ENCODE results near the gene PPP2CA.
"Not testable (repeated sequence)": the region's sequence is repeated elsewhere in the genome, so short reads cannot be mapped to it uniquely, and the experiment has no call there.

DNA sequence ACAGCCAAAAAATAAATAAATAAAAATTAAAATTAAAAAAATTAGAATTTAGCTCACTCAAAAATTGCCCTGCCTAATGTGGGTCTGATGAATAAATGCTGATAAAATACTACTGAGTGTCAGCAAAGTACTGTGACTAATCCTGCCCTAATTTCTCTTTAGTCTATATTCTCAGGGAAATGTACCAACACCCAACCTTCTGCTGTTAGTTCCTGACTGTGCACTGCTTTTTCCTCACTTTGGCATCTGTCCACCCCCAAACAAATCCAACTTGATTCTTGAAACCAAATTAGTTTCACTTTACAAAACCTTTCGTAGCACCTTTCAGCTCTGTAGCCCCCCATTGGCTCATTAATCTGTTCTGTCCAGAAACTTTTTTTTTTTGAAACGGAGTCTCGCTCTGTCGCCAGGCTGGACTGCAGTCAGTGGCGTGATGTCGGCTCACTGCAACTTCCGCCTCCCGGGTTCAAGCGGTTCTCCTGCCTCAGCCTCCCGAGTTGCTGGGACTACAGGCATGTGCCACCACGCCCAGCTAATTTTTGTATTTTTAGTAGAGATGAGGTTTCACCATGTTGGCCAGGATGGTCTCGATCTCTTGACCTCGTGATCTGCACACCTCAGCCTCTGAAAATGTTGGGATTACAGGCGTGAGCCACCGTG lies 73.6 kb downstream of the PPP2CA start:
- TF ChIP-seq, protein P1, sequence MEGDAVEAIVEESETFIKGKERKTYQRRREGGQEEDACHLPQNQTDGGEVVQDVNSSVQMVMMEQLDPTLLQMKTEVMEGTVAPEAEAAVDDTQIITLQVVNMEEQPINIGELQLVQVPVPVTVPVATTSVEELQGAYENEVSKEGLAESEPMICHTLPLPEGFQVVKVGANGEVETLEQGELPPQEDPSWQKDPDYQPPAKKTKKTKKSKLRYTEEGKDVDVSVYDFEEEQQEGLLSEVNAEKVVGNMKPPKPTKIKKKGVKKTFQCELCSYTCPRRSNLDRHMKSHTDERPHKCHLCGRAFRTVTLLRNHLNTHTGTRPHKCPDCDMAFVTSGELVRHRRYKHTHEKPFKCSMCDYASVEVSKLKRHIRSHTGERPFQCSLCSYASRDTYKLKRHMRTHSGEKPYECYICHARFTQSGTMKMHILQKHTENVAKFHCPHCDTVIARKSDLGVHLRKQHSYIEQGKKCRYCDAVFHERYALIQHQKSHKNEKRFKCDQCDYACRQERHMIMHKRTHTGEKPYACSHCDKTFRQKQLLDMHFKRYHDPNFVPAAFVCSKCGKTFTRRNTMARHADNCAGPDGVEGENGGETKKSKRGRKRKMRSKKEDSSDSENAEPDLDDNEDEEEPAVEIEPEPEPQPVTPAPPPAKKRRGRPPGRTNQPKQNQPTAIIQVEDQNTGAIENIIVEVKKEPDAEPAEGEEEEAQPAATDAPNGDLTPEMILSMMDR (conservative IDR thresholded peaks at IDR 0.05; ENCODE audit: low read length): not testable (repeated sequence)
- not testable (repeated sequence) for TF ChIP-seq EZH2phosphoT487 (IDR thresholded peaks at IDR 0.05; ENCODE audit: borderline replicate concordance, low read depth, low read length)
